Subcutaneous adipose tissue (tissue), 4 donors: Measurements from ENCODE around the gene CNOT6. TPM values are rescaled to one million over a fixed set of nuclear protein-coding genes. Genes with fewer than 3 reads are reported as not detected.

Source experiments
- total RNA-seq, 4 donors: library from RNA; depleted of rRNA; stranded (reverse); fragments of >200 nt; gene quantifications; one replicate each; pipeline ENCODE4 v1.1.0, GENCODE V29; 2016
- TF ChIP-seq, protein P1 (sequence below): fragments of 450-650 bp; IDR thresholded peaks from one replicate; pipeline ENCODE4 v1.5.1; 2016; ENCODE audit warnings: low read depth, mild to moderate bottlenecking, control low read depth, antibody characterized with exemption, moderate library complexity

Gene CNOT6
- total RNA-seq, 4 donors from 2014 or later = 9.7 to 19.9 (median 11.0) TPM

DNA sequence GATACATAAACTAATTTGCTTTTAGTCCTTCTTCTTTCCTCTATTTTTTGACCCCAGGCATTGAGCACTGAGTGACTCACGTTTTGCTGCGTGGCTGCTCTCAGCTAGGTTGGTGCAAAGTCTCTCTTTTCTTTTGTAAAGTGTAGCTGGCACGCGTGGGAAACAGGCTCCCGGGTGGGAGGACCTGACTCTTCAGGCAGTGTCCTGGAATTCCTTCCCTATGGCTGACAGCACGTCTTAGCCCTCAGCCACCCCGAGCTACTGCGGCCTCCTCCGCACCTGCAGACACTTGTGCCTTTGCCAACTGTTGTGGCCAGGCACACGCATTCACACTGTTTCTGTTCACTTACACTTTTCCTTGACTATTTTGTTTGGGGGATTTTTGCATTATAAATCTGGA, 98.0 kb downstream of the CNOT6 start:
- TF ChIP-seq, protein P1, sequence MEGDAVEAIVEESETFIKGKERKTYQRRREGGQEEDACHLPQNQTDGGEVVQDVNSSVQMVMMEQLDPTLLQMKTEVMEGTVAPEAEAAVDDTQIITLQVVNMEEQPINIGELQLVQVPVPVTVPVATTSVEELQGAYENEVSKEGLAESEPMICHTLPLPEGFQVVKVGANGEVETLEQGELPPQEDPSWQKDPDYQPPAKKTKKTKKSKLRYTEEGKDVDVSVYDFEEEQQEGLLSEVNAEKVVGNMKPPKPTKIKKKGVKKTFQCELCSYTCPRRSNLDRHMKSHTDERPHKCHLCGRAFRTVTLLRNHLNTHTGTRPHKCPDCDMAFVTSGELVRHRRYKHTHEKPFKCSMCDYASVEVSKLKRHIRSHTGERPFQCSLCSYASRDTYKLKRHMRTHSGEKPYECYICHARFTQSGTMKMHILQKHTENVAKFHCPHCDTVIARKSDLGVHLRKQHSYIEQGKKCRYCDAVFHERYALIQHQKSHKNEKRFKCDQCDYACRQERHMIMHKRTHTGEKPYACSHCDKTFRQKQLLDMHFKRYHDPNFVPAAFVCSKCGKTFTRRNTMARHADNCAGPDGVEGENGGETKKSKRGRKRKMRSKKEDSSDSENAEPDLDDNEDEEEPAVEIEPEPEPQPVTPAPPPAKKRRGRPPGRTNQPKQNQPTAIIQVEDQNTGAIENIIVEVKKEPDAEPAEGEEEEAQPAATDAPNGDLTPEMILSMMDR = no peak

DNA sequence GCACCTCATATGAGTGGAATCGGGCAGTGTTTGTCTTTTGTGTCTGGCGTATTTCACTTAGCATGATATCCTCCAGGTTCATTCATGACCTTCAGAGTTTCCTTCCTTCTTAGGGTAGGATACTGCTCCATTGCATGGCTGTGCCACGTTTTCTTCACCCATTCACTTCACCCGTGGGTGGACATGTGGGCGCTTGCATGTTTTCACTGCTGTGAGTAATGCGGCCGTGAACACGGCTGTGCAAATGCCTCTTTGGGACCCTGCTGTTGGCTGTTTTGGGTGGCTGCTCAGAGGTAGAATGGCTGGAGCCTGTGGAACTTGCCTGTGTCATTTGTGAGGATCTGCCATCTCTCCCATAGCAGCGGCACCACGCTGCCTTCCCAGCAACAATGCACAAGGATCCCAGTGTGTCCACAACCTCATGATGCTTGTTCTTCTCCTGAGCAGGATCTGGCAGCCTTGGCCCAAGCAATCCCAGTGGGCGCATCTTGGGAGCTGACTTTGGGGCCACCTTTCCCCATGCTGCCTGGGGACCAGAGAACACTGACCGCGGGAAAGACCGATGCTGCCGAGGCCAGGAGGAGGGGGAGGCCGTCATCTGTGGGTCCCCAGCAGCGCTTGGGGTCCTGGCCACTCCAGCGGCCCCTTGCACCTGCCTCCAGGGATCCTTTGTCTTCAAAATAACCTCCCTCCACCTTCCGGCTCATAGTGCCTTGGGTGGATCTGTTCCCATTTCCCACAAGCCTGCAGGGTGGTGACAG, 99.4 kb downstream of the CNOT6 start:
- TF ChIP-seq, protein P1 = no peak

DNA sequence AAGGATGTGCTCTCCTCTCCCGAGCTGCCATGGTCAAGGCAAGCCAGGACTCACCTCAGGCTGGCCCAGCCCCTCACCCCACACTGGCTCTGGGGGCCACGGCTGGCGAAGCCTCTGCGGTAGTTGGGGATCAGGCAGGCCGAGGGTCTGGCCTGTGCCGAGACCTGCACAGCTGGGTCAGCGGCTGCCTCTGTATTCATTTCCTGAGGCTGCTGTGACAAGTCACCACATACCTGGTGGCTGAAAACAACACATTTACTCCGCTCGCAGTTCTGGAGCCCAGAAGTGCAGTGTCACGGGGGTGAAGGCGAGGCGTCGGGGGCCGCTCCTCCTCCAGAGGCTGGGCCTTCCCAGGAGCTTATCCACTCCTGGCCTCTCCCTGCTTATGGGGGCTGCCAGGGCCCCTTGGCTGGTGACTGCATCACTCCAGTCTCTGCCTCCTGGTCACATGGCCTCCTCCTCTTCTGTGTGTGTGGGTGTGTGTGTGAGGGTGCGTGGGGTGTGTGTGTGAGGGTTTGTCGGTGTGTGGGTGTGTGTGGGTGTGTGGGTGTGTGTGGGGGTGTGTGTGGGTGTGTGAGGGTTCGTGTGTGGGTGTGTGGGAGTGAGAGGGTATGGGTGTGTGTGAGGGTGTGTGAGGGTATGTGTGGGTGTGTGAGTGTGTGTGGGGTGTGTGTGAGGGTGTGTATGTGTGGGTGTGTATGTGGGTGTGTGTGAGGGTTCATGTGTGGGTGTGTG, 100.3 kb downstream of the CNOT6 start:
- TF ChIP-seq, protein P1 = no peak

DNA sequence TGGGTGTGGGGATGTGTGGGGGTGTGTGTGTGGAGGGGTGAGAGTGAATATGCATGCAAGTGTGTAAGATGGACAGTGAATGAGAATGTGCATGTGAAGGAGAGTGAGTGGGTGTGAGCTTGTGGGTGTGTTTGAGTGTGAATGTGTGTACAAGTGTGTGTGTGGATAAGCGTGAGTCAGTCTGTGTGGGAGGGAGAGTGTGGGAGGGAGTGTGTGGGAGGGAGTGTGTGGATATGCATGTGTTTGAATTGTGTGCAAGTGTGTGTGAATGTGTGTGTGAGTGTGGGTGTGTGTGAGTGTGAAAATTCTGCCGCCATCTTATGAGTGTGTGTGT, 100.8 kb downstream of the CNOT6 start:
- TF ChIP-seq, protein P1 = no peak

DNA sequence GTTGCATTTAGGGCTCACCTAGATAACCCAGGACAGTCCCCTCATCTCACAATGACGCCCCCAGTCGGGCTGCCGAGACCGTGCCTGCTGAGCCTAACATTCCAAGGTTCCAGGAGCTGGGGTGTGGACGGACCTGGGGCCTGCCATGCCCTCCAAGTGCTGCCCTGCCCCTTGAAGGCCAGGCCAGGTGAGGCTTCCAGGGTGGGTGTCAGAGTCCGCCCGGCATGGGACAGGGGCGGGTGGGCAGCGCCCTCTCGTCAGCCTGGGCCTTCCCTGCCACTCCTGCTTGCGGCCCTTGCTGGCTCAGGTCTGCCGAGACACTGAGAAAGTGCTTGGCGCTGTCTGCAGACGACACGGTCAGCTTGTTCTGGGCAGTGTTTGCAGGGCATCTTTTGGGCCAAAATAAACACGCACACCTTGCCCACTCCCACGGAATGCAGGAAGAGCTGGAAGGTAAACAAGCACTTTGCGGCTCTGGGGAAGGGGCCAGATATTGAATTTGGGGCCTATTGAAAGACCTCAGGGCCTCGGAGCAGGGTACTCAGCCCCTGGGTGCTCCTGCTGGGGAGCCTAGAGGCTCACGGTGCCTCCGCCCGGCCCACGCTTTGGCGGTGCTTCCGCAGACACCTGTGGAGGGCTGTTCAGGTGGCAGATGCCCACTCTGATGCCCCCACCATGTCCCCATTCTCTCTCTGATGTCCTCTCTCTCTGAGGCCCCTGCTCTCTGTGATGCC, 101.4 kb downstream of the CNOT6 start:
- TF ChIP-seq, protein P1 = no peak

DNA sequence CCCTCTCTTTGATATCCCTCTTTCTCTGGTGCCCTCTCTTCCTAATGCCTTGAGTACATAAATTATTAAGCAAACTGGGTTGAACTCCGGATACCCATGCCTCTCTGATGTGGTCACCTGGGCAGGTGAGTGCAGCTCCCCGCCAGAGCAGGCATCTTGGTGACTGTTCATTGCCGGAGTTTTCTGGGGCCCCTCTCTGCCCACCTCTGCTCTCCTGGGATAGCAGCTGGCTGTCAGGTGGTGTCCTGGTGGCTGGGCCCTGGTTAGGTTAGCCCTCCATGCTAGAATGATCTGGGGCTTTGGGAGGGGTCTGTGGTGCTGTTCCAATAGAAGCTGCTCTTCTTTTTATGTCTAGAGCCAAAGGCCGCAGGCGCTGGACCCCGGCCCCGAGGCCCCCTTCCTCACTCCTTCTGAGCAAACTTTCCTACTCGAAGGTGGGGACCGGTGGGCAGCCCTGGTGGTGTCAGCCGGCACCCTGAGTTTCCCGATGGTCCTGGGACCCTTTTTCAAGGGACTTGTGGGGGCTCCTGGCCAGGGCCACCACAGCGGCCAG, 102.0 kb downstream of the CNOT6 start:
- TF ChIP-seq, protein P1 = no peak
